Sigmoid colon (tissue), 3 donors: ENCODE measurements around the gene DEF6.

Source experiments
- CTCF ChIP-seq, 4 experiments: fragments of 450-650 bp in 3 of 4; fragments of 200-600 bp in 1 of 4; IDR thresholded peaks; one replicate each; pipeline ENCODE4 v1.5.1; 2016 to 2019; ENCODE audit warnings: antibody characterized with exemption in 4 of 4, mild to moderate bottlenecking in 3 of 4, moderate library complexity in 2 of 4
- POLR2A ChIP-seq, 2 donors: fragments of 450-650 bp; IDR thresholded peaks; one replicate each; pipeline ENCODE4 v1.6.1; 2016; ENCODE audit warnings: antibody characterized with exemption in 2 of 2, mild to moderate bottlenecking in 2 of 2, moderate library complexity in 2 of 2

DNA sequence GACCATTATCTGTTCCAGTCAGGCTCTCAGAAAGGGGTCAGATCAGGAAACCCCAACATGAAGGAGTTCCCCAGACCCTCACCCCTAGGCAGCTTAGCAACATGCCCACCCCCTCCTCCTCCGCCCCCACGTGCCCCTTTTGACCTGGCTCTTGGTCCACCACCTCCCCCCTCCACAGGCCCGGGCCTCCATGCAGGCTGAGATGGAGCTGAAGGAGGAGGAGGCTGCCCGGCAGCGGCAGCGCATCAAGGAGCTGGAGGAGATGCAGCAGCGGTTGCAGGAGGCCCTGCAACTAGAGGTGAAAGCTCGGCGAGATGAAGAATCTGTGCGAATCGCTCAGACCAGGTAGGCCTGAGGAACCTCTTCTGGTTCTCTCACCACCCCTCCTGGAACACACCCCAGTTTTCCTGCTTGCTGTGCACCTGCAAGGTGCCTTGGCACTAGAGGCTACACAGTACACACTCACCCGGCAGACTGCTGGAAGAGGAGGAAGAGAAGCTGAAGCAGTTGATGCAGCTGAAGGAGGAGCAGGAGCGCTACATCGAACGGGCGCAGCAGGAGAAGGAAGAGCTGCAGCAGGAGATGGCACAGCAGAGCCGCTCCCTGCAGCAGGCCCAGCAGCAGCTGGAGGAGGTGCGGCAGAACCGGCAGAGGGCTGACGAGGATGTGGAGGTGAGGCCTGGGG lies 21.9 kb downstream of the DEF6 start:
- no peak for TF ChIP-seq CTCF (IDR thresholded peaks at IDR 0.05)
- no peak for TF ChIP-seq POLR2A (IDR thresholded peaks at IDR 0.05)
